Thyroid gland (tissue), 4 donors: Measurements from ENCODE around the gene RBFA. TPM values are rescaled to one million over a fixed set of nuclear protein-coding genes. Genes with fewer than 3 reads are reported as not detected.
A peak's percentile ranks its signal among the peaks of the same experiment; 100 is the strongest.

Experiments used
- DNase-seq, 2 donors: peaks; one replicate each; pipeline ENCODE4 v3.0.0-alpha.2; 2019
- H3K27ac ChIP-seq, 3 donors: fragments of 200-600 bp; sonication (generic); 1 replicate in 2 of 3; 2 replicates in 1 of 3; pipeline ENCODE4 v1.5.1; 2016 to 2019; ENCODE audit warnings: mild to moderate bottlenecking in 1 of 3, moderate library complexity in 1 of 3
- H3K27me3 ChIP-seq: fragments of 200-600 bp; sonication (generic); one replicate; pipeline ENCODE4 v1.5.1; 2019
- H3K36me3 ChIP-seq, 2 donors: fragments of 200-600 bp; sonication (generic); one replicate each; pipeline ENCODE4 v1.5.1; 2016 to 2019
- H3K4me1 ChIP-seq, 2 donors: fragments of 200-600 bp; sonication (generic); one replicate each; pipeline ENCODE4 v1.5.1; 2017 to 2019
- H3K4me3 ChIP-seq, 3 donors: fragments of 200-600 bp; sonication (generic); replicated peaks in 1 of 3; 1 replicate in 2 of 3; 2 replicates in 1 of 3; pipeline ENCODE4 v1.5.1; 2016; ENCODE audit warnings: mild to moderate bottlenecking in 1 of 3
- H3K9me3 ChIP-seq: fragments of 200-600 bp; sonication (generic); one replicate; pipeline ENCODE4 v1.5.1; 2017
- POLR2A ChIP-seq, 2 donors: fragments of 450-650 bp; IDR thresholded peaks; one replicate each; pipeline ENCODE4 v1.6.1; 2017; ENCODE audit warnings: antibody characterized with exemption in 2 of 2, mild to moderate bottlenecking in 2 of 2, moderate library complexity in 1 of 2
- WGBS, 2 donors: methylation state at CpG; one replicate each; pipeline ENCODE4 v1.1.5; 2017; 5-methylcytosine and 5-hydroxymethylcytosine counted together
- intact Hi-C: fragments of 100-400 bp; cut with DNase I; formaldehyde crosslinking; loops from one replicate; pipeline ENCODE4 v1.15.1; 2023
- total RNA-seq, 4 donors: library from RNA; depleted of rRNA; stranded (reverse); fragments of >200 nt; gene quantifications; one replicate each; pipeline ENCODE4 v1.2.3, GENCODE V29; 2016
- TF ChIP-seq, protein P1 (sequence below), 6 experiments: fragments of 200-600 bp in 3 of 6; fragments of 450-650 bp in 3 of 6; sonication (generic) in 3 of 6; IDR thresholded peaks; one replicate each; pipeline ENCODE4 v1.5.1; 2016 to 2019; ENCODE audit warnings: antibody characterized with exemption in 6 of 6, mild to moderate bottlenecking in 2 of 6, inconsistent platforms in 1 of 6, moderate library complexity in 1 of 6

RBFA gene
- total RNA-seq, 4 donors from 2014 or later = 23.5 to 36.5 (median 35.2) TPM

- DNase-seq = no peak
- Histone ChIP-seq H3K36me3 (no peaks in the 10 kb centered on the region), H3K4me1 (peaks cover 3 to 4% of the 10 kb centered on the region in 2 donors), H3K27ac (no peak overlapping the region), H3K27me3 (no peaks in the 10 kb centered on the region), H3K4me3 (no peak overlapping the region), H3K9me3 (no peaks in the 10 kb centered on the region)
- intact Hi-C loops = no loop called here
- 95 to 97% methylated on average over 1 of the region's 1 CpG for WGBS, 2 donors
- TF ChIP-seq, protein P1, sequence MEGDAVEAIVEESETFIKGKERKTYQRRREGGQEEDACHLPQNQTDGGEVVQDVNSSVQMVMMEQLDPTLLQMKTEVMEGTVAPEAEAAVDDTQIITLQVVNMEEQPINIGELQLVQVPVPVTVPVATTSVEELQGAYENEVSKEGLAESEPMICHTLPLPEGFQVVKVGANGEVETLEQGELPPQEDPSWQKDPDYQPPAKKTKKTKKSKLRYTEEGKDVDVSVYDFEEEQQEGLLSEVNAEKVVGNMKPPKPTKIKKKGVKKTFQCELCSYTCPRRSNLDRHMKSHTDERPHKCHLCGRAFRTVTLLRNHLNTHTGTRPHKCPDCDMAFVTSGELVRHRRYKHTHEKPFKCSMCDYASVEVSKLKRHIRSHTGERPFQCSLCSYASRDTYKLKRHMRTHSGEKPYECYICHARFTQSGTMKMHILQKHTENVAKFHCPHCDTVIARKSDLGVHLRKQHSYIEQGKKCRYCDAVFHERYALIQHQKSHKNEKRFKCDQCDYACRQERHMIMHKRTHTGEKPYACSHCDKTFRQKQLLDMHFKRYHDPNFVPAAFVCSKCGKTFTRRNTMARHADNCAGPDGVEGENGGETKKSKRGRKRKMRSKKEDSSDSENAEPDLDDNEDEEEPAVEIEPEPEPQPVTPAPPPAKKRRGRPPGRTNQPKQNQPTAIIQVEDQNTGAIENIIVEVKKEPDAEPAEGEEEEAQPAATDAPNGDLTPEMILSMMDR (IDR thresholded peaks at IDR 0.05) = no peak
- no peak for TF ChIP-seq POLR2A (IDR thresholded peaks at IDR 0.05)
Observed at GRCh38 chr18:80029690-80030089, 4.5 kb upstream of the RBFA start.

DNA sequence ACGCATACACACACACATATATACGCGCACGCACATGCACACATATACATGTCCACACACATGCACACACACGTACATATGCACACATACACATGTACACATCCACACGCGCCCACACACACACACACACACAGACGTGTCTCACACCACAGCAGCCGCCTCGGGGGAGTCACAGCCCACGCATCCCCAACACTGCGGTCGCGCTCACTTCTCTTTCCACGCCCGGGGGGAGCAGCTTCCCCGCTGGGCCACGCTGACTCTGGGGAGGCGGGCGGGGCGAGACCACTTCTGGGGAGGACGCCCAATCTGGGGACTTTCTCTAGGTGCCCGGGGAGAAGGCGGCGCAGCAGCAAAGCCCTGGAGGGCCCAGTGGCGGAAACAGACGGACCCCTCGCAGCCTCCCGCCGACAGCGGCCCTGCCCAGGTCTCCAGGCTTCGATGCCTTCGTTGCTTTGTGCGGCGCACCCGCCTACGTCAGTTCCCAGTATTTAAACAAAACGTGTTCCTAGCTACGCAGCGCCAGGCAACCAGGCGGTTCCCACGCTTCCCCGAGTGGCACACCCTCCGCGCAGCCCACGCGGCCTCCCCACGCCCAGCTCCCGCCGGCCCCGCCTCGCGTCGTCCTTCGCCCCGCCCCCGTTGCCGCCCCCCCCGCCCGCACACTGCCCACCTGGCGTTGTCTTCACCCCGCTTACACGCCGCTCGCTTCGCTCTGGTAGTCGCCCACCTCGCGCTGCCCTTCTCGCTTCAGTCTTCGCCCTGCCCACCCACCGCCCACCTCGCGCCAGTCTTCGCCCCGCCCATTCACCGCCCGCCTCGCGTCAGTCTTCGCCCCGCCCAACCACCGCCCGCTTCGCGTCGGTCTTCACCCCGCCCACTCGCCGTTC lies 810 bp upstream of the RBFA start:
- Histone ChIP-seq H3K27ac (peak overlapping the region; percentile 49 to 73 (median 67)), H3K27me3 (no peaks in the 10 kb centered on the region), H3K4me1 (peaks cover 9 to 14% of the 10 kb centered on the region in 2 donors), H3K9me3 (no peaks in the 10 kb centered on the region), H3K4me3 (peak overlapping the region; percentile 63 to 94 (median 93)), H3K36me3 (peaks cover 0 to 4% of the 10 kb centered on the region in 2 donors)
- 9% methylated on average over 27 to 46 of the region's 90 CpGs for WGBS, 2 donors
- TF ChIP-seq, protein P1 (IDR thresholded peaks at IDR 0.05) = no peak
- peak in 1 of 2 donors; percentile 42 for TF ChIP-seq POLR2A (IDR thresholded peaks at IDR 0.05)
- intact Hi-C loops = no loop called here
- no peak for DNase-seq

GRCh38 chr18:80034852-80035406 lies 695 bp downstream of the RBFA start:
- H3K27ac ChIP-seq = peak overlapping the region in 2 of 3 donors; percentile 68 to 73
- peak overlapping the region; percentile 52 to 93 (median 73) for H3K4me3 ChIP-seq
- H3K9me3 ChIP-seq = no peaks in the 10 kb centered on the region
- H3K36me3 ChIP-seq = peaks cover 0 to 7% of the 10 kb centered on the region in 2 donors
- H3K27me3 ChIP-seq = no peaks in the 10 kb centered on the region
- TF ChIP-seq POLR2A (IDR thresholded peaks at IDR 0.05) = no peak
- TF ChIP-seq, protein P1 (IDR thresholded peaks at IDR 0.05) = no peak
- intact Hi-C loops = no loop called here
- DNase-seq = peak in 1 of 2 donors; percentile 3
- H3K4me1 ChIP-seq = peaks cover 9 to 14% of the 10 kb centered on the region in 2 donors
- 8 to 10% methylated on average over 8 of the region's 8 CpGs for WGBS, 2 donors

GRCh38 chr18:80035997-80036396 lies 1.8 kb downstream of the RBFA start:
- no peaks in the 10 kb centered on the region for H3K27me3 ChIP-seq
- H3K36me3 ChIP-seq = peaks cover 0 to 7% of the 10 kb centered on the region in 2 donors
- H3K27ac ChIP-seq = no peak overlapping the region
- intact Hi-C loops = no loop called here
- peaks cover 9 to 14% of the 10 kb centered on the region in 2 donors for H3K4me1 ChIP-seq
- no peak for DNase-seq
- 95 to 96% methylated on average over 7 of the region's 7 CpGs for WGBS, 2 donors
- H3K9me3 ChIP-seq = no peaks in the 10 kb centered on the region
- H3K4me3 ChIP-seq = no peak overlapping the region
- no peak for TF ChIP-seq POLR2A (IDR thresholded peaks at IDR 0.05)
- TF ChIP-seq, protein P1 (IDR thresholded peaks at IDR 0.05) = no peak

DNA sequence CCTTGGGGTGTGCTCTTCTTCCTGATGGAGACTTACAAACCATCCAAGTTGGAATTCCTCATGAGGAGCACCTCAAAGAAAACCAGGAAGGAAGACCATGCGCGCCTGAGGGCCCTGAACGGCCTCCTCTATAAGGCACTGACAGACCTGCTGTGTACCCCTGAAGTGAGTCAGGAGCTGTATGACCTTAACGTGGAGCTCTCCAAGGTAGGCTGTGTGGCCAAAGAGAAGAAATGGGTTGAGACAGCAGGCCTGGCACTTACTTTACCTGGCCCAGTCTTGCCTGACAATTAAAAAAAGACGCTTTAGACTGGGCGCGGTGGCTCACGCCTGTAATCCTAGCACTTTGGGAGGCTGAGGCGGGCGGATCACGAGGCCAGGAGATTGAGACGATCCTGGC lies 3.1 kb downstream of the RBFA start:
- no peaks in the 10 kb centered on the region for H3K27me3 ChIP-seq
- H3K9me3 ChIP-seq = no peaks in the 10 kb centered on the region
- H3K27ac ChIP-seq = no peak overlapping the region
- peaks cover 9 to 14% of the 10 kb centered on the region in 2 donors for H3K4me1 ChIP-seq
- no peak overlapping the region for H3K4me3 ChIP-seq
- H3K36me3 ChIP-seq = peaks cover 0 to 7% of the 10 kb centered on the region in 2 donors
- 97 to 98% methylated on average over 12 of the region's 12 CpGs for WGBS, 2 donors
- DNase-seq = no peak
- TF ChIP-seq, protein P1 (IDR thresholded peaks at IDR 0.05) = no peak
- no peak for TF ChIP-seq POLR2A (IDR thresholded peaks at IDR 0.05)
- intact Hi-C loops = no loop called here
